AG09309 (cell line): ENCODE data around the gene CHD9.
A peak's percentile ranks its signal among the peaks of the same experiment; 100 is the strongest.
"Not testable (repeated sequence)": the region's sequence is repeated elsewhere in the genome, so short reads cannot be mapped to it uniquely, and the experiment has no call there.

Experiments used
- DNase-seq: peaks from one replicate; pipeline ENCODE4 v3.0.0-alpha.2; 2010; ENCODE audit warnings: low read depth
- H3K4me3 ChIP-seq: 2 replicates; pipeline ENCODE4 v1.5.1; 2011; ENCODE audit warnings: mild to moderate bottlenecking, low read depth, low read length, moderate library complexity; ENCODE audit not compliant: control insufficient read depth
- TF ChIP-seq, protein P1 (sequence below): IDR thresholded peaks from 2 replicates; pipeline ENCODE4 v1.5.1; 2011; ENCODE audit warnings: mild to moderate bottlenecking, low read depth, low read length, inconsistent platforms; ENCODE audit not compliant: insufficient read depth, control insufficient read depth; ENCODE audit errors: missing control alignments

The CHD9 gene

DNA sequence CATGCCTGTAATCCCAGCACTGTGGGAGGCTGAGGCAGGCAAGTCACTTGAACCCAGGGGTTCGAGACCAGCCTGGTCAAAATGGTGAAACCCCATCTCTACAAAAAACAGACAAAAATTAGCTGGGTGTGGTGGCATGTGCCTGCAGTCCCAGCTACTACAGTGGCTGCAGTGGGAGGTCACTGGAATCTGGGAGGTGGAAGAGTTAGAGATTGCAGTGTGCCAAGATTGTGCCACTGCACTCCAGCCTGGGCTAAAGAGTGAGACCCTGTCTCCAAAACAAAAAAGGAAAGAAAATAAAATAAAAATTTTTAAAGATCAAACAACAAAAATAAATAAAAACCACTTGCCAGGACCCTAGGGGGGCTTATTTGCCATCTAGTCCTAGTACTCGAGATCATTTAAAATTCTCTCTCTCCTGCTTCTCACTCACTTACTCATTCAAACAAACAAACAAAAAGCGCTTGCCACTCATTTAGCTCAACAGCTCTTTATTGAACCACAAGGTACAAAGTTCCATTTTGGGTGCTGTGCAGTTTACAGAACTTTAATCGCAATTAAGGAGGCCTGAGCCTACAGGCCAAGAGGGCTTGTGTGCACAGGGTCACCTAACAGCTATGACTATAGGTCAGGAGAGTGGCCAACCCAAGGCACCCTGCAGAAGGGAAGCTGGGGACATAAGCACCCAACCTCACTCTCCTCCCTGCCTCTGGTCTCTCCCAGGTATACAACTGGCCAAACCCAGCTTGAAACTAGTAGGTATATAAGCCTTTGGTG is 6.5 kb upstream of the CHD9 start:
- no peak overlapping the region for H3K4me3 ChIP-seq
- DNase-seq, result no peak
- TF ChIP-seq, protein P1, sequence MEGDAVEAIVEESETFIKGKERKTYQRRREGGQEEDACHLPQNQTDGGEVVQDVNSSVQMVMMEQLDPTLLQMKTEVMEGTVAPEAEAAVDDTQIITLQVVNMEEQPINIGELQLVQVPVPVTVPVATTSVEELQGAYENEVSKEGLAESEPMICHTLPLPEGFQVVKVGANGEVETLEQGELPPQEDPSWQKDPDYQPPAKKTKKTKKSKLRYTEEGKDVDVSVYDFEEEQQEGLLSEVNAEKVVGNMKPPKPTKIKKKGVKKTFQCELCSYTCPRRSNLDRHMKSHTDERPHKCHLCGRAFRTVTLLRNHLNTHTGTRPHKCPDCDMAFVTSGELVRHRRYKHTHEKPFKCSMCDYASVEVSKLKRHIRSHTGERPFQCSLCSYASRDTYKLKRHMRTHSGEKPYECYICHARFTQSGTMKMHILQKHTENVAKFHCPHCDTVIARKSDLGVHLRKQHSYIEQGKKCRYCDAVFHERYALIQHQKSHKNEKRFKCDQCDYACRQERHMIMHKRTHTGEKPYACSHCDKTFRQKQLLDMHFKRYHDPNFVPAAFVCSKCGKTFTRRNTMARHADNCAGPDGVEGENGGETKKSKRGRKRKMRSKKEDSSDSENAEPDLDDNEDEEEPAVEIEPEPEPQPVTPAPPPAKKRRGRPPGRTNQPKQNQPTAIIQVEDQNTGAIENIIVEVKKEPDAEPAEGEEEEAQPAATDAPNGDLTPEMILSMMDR, result no peak

DNA sequence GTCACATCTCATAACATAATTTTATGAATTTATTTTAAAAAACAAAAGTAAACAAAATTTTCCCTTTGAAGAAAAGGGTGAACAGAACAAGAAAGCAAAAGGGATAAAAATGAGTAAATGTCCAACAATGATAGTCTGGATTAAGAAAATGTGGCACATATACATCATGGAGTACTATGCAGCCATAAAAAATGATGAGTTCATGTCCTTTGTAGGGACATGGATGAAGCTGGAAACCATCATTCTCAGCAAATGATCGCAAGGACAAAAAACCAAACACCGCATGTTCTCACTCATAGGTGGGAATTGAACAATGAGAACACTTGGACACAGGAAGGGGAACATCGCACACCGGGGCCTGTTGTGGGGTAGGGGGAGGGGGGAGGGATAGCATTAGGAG is 3.5 kb upstream of the CHD9 start:
- DNase-seq, H3K4me3 ChIP-seq: not testable (repeated sequence)

DNA sequence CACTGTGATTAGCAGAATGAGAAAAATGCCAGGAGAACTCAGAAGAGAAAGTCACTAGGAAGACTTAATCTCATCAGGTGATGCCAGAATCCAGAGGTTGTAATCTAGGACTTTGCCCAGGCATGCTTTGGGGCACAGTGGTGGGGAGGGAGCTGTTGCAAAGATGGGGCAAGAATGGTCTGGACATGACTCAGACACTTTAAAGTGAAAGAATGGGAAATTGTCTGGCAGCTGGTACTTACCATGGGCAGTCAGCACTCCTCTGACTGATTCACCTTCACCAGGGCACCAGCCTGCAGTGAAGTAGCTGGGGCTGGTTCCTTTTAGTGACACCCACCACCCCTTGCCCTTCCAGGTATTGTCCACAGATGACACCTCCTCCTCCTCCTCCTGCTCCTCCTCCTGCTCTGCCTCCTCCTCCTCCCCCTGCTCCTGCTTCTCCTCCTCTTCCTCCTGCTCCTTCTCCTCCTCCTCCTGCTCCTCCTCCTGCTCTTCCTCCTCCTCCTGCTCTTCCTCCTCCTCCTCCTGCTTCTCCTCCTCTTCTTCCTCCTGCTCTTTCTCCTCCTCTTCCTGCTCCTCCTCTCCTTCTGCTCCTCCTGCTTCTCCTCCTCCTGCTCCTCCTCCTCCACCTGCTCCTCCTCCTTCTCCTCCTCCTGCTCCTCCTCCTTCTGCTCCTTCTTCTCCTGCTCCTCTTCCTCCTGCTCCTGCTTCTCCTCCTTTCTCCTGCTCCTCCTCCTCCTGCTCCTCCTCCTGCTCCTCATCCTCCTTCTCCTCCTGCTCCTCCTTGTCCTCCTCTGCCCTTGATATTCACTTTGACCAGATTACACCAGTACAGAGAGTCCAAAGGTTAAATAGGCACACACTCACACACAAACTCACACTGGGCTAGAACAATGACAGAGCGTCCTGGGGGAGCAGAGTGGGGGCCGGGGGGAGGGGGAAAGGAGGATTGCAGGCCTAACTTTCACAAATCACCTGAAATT is 2.0 kb upstream of the CHD9 start, which contains the start of gene CHD9NB:
Gene CHD9NB (minus strand): TSS at position 379 of the 983 bp plus-strand sequence. CDS start 8,739 bp downstream, outside the sequence.
- DNase-seq, result peak; percentile 90
- H3K4me3 ChIP-seq, result peak within 1 kb of the TSS; percentile 48
- TF ChIP-seq, protein P1, result no peak

DNA sequence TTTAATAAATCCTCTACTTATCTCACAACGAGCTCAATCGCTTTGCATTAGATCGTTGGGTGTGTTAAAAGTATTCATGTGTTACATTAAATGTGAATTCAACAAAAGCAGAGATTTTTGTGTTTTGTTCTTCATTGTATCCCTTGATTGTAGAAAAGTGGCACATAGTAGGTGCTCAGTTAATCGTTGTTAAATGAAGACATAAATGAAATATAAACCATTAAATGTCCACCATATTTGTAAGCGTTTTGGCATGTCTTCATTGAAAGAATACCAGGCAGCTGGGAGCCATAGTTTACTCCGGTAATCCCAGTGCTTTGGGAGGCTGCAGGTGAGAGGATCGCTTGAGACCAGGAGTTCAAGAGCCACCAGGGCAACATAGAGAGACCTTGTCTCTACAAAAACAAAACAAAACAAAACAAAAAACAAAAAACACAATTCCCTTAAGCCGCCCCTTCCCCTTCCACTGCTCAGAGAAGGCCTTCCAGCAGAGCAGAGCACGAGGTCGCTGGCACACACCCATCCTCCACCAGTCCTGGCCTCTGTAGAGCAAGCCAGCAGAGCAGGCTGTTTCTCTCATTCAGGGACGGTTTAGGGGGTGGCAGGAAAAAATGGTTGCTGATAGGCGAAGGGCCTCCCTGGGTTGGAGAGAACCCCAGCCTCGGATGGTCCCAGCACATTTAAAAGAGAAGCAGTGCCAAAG is 673 bp upstream of the CHD9 start:
- TF ChIP-seq, protein P1, result no peak
- H3K4me3 ChIP-seq, result peak overlapping the region; percentile 93
- DNase-seq, result no peak

DNA sequence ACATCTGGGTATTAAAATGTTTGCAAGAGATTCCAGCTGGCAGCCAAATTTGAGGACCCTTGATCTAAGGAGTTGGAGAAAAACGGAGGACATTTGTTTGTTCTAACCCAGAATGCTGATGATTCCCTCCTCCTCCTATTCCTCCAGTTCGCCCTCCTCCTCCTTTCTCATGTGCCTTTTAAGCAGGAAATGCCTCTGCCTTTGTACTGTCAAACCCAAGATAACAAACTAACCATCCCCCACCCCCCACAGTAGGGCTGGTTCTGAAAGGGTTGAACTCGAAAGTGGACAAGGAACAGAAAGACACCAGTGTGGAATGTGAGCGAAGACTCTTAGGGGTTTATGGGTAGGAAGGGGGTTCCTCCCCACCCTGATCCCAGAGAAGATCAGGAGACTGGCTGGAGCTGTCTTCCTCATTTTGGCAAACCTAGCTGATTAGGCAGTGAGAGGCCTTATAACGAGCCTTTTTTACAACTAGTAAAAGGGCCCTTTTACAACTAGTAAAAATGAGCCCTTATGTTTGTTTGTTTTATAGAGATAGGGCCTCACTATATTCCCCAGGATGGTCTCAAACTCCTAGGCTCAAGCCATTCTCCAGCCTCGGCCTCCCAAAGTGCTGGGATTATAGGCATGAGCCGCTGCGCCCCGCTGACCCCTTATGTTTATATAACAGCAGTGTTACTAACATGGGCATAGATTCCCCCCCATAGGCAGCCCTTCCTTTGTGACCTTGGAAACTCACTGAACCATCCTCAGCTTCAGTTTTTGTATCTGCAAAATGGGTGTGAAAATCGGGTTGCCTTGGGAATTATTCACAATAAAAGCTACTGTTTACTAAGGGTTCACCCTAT is 975 bp downstream of the CHD9 start:
- peak; percentile 20 for DNase-seq
- H3K4me3 ChIP-seq, result peak overlapping the region; percentile 93
- TF ChIP-seq, protein P1, result no peak

DNA sequence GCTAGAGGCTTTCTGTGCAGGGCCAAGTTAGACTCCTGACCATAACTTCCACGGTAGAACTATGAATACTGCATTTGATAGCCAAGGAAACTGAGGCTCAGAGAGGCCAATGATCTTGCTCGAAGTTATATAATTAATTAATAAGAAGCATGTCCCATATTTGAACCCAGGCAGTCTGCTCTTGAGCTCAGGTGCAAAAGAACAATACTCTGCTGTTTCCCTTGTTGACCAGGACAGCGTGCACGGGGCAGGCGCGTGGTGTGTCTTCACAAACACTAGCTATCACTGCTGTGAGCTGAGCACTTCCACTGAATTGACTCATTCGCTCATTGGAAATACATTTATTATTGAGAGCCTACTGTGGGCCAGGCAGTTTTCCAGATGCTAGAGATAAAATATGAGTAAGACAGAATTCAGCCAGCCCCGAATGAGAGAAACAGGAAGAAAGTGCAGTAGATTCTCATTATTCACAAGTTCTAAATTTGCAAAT is 1.6 kb downstream of the CHD9 start:
- no peak for DNase-seq
- no peak overlapping the region for H3K4me3 ChIP-seq
- TF ChIP-seq, protein P1, result no peak
